ENCODE data around the gene DDX19B.
"Not testable (repeated sequence)": the region's sequence is repeated elsewhere in the genome, so short reads cannot be mapped to it uniquely, and the experiment has no call there.

DDX19B gene

GRCh38 chr16:70255574-70255973 lies 43.4 kb upstream of the DDX19B start:
- Histone ChIP-seq H3K4me3 (no peak overlapping the region), H3K27me3 (no peaks in the 10 kb centered on the region), H3K36me3 (peaks cover 87% of the 10 kb centered on the region), H4K20me1 (peaks cover 62% of the 10 kb centered on the region), H3K4me1 (no peaks in the 10 kb centered on the region), H3K9me3 (no peaks in the 10 kb centered on the region), H3K27ac (no peak overlapping the region), H3K4me2 (no peak overlapping the region), H3K9ac (no peak overlapping the region)
- TF ChIP-seq Cebpa-rat (IDR thresholded peaks at IDR 0.05): no peak

DNA sequence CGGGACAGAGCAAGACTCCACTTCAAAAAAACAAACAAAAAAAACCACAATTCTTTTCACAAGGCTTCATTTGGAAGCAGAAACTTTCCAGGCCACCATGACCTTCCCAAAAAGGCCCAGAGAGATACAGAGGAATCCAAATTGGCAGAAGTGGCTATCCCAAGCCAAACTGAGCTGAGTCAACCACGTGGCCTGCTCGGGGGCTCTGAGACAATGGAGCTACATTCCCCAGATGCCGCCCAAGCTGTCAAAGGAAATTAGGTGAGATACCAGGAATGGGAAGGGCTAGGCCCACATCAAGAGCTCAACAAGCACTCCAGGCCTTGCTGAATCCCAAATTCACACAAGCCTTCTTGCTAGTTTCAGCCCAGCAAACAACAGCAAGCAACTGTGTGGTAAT lies 41.6 kb upstream of the DDX19B start:
- Histone ChIP-seq H3K27me3 (no peaks in the 10 kb centered on the region), H3K4me2 (no peak overlapping the region), H3K4me3 (no peak overlapping the region), H3K4me1 (no peaks in the 10 kb centered on the region), H3K9me3 (no peaks in the 10 kb centered on the region), H4K20me1 (peaks cover 56% of the 10 kb centered on the region; the same call in 1 of the 2 replicates), H3K36me3 (peaks cover 100% of the 10 kb centered on the region), H3K27ac (no peak overlapping the region), H3K9ac (no peak overlapping the region)
- TF ChIP-seq Cebpa-rat (IDR thresholded peaks at IDR 0.05): no peak

GRCh38 chr16:70258065-70258464 lies 40.9 kb upstream of the DDX19B start:
- Histone ChIP-seq H3K4me1 (no peaks in the 10 kb centered on the region), H3K4me3 (no peak overlapping the region), H4K20me1 (peaks cover 51% of the 10 kb centered on the region; the same call in 1 of the 2 replicates), H3K27me3 (no peaks in the 10 kb centered on the region), H3K27ac (no peak overlapping the region), H3K9me3 (no peaks in the 10 kb centered on the region), H3K9ac (no peak overlapping the region), H3K36me3 (peaks cover 100% of the 10 kb centered on the region), H3K4me2 (no peak overlapping the region)
- no peak for TF ChIP-seq Cebpa-rat (IDR thresholded peaks at IDR 0.05)

- TF ChIP-seq Cebpa-rat (IDR thresholded peaks at IDR 0.05): no peak
- peaks cover 52% of the 10 kb centered on the region; the same call in 1 of the 2 replicates for H4K20me1 ChIP-seq
Measured at GRCh38 chr16:70258946-70259345, 40.0 kb upstream of the DDX19B start.

DNA sequence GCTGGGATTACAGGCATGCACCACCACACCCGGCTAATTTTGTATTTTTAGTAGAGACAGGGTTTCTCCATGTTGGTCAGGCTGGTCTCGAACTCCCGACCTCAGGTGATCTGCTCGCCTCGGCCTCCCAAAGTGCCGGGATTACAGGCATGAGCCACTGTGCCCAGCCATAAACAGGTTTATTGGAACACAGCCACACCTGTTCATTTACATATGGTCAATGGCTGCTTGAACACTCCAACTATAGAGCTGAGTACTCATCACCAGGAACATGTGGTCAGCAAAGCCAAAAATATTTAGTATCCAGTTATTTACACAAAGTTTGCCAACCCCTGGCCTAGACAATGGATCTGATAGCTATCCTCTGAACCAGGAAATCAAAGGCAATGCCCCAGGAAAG lies 39.1 kb upstream of the DDX19B start:
- H3K27me3 ChIP-seq, H3K4me1 ChIP-seq, H3K9ac ChIP-seq, H3K9me3 ChIP-seq, H3K4me3 ChIP-seq, H3K4me2 ChIP-seq, H3K27ac ChIP-seq: not testable (repeated sequence)
- Histone ChIP-seq H4K20me1 (peaks cover 47% of the 10 kb centered on the region; the same call in 1 of the 2 replicates), H3K36me3 (peaks cover 100% of the 10 kb centered on the region)

More at GRCh38 chr16:70258946-70259345, 40.0 kb upstream of the DDX19B start:
- no peak overlapping the region for H3K27ac ChIP-seq
- H3K27me3 ChIP-seq: no peaks in the 10 kb centered on the region
- no peak overlapping the region for H3K4me2 ChIP-seq
- no peak overlapping the region for H3K4me3 ChIP-seq
- no peak overlapping the region for H3K9ac ChIP-seq
- H3K4me1 ChIP-seq: no peaks in the 10 kb centered on the region
- no peaks in the 10 kb centered on the region for H3K9me3 ChIP-seq
- peaks cover 100% of the 10 kb centered on the region for H3K36me3 ChIP-seq

DNA sequence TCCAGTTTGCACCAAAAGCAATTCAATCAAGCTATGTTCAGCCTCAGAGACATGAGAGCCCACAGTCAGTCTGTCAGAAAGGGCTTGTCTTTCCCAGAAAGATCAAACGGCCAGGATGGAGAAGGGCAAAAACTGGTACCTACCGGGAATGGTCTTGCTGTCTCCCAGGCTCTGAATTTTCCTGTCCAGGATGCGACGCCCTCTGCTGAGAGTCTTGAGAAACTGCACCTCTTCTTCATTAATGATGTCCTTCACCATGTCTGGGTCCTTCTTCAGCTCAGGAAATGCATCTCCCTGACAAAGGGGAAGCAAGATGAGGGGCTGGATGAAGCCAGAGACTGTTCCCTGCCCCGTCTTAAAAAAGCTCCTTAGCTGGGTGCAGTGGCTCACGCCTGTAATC lies 31.5 kb upstream of the DDX19B start:
- H3K27ac ChIP-seq: no peak overlapping the region
- peaks cover 55% of the 10 kb centered on the region for H4K20me1 ChIP-seq
- H3K4me2 ChIP-seq: no peak overlapping the region
- H3K36me3 ChIP-seq: peaks cover 100% of the 10 kb centered on the region
- no peak for TF ChIP-seq Cebpa-rat (IDR thresholded peaks at IDR 0.05)
- H3K9ac ChIP-seq: no peak overlapping the region
- peaks cover 11% of the 10 kb centered on the region for H3K4me1 ChIP-seq
- H3K9me3 ChIP-seq: no peaks in the 10 kb centered on the region
- H3K27me3 ChIP-seq: no peaks in the 10 kb centered on the region
- no peak overlapping the region for H3K4me3 ChIP-seq

DNA sequence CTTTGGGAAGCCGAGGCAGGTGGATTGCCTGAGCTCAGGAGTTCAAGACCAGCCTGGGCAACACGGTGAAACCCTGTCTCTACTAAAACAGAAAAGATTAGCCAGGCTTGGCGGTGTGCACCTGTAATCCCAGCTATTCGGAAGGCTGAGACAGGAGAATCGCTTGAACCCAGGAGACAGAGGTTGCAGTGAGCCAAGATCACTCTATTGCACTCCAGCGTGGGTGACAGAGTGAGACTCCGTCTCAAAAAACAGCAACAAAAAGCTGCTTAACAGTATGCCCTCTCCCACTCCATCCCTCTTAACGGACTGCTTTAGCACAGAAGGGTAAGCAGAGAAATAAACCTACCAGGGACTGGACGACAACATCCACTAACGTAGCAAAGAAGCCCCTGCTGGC lies 31.1 kb upstream of the DDX19B start:
- not testable (repeated sequence) for H3K27ac ChIP-seq

GRCh38 chr16:70269471-70269870 lies 29.5 kb upstream of the DDX19B start:
- no peak overlapping the region for H3K9ac ChIP-seq
- peaks cover 11% of the 10 kb centered on the region for H3K4me1 ChIP-seq
- H3K27ac ChIP-seq: no peak overlapping the region
- no peaks in the 10 kb centered on the region for H3K9me3 ChIP-seq
- H3K27me3 ChIP-seq: no peaks in the 10 kb centered on the region
- no peak for TF ChIP-seq Cebpa-rat (IDR thresholded peaks at IDR 0.05)
- H3K4me3 ChIP-seq: no peak overlapping the region
- H4K20me1 ChIP-seq: peaks cover 63% of the 10 kb centered on the region
- no peak overlapping the region for H3K4me2 ChIP-seq
- peaks cover 100% of the 10 kb centered on the region for H3K36me3 ChIP-seq

More for the DNA sequence above, 31.1 kb upstream of the DDX19B start:
- H3K9ac ChIP-seq, H3K4me2 ChIP-seq, H3K4me3 ChIP-seq, H3K9me3 ChIP-seq, H3K27me3 ChIP-seq: not testable (repeated sequence)
- Histone ChIP-seq H3K4me1 (peaks cover 11% of the 10 kb centered on the region), H3K36me3 (peaks cover 100% of the 10 kb centered on the region), H4K20me1 (peaks cover 59% of the 10 kb centered on the region)

DNA sequence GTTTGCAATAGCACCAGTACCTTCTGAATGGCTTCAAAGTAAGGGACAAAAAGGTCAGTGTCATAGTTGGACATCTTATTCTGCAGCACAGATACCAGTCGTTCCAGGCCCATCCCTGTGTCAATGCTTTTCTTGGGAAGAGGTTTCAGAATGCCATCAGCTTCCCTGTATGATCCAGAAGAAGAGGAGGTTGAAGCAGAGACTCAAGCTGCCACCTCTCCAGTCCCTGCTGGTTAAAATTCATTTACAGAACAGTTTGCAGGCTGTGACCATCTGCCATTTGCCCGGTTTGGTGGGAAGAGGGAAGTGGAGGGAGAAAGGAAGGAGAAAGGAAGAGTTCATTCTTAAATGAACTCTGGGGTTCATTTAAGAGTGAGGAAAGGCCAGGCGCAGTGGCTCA lies 28.8 kb upstream of the DDX19B start:
- Histone ChIP-seq H3K9ac (no peak overlapping the region), H3K27ac (no peak overlapping the region), H3K4me2 (no peak overlapping the region), H3K36me3 (peaks cover 99% of the 10 kb centered on the region), H3K9me3 (no peaks in the 10 kb centered on the region), H3K27me3 (no peaks in the 10 kb centered on the region), H4K20me1 (peaks cover 61% of the 10 kb centered on the region), H3K4me3 (no peak overlapping the region), H3K4me1 (peaks cover 11% of the 10 kb centered on the region)
- no peak for TF ChIP-seq Cebpa-rat (IDR thresholded peaks at IDR 0.05)

- TF ChIP-seq Cebpa-rat (IDR thresholded peaks at IDR 0.05): no peak
- H3K9me3 ChIP-seq: no peaks in the 10 kb centered on the region
- H3K9ac ChIP-seq: no peak overlapping the region
- peaks cover 99% of the 10 kb centered on the region for H3K36me3 ChIP-seq
- peaks cover 11% of the 10 kb centered on the region for H3K4me1 ChIP-seq
- H3K4me3 ChIP-seq: no peak overlapping the region
- no peaks in the 10 kb centered on the region for H3K27me3 ChIP-seq
- H3K4me2 ChIP-seq: no peak overlapping the region
- no peak overlapping the region for H3K27ac ChIP-seq
- H4K20me1 ChIP-seq: peaks cover 67% of the 10 kb centered on the region
Measured at GRCh38 chr16:70271696-70272095, 27.3 kb upstream of the DDX19B start.

DNA sequence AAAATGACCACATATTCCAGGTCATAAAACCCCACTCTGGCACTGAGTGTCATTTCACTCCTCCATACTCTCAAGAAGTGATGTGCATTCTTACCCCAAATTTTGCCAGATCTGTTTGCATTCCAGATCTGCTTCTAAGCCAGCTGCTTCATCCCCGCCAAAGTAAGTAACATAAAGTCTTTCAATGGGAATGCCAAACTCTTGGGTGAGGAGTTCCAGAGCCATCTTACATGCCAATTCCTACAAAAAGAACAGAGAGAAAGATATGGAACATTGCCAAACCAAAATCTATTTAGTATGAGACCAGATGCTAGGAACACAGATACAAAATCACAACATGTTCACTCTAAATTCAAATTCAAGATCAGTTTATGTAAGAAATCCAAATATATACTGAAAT lies 22.6 kb upstream of the DDX19B start:
- H3K9me3 ChIP-seq: no peaks in the 10 kb centered on the region
- H3K36me3 ChIP-seq: peaks cover 99% of the 10 kb centered on the region
- no peak overlapping the region for H3K4me3 ChIP-seq
- TF ChIP-seq Cebpa-rat (IDR thresholded peaks at IDR 0.05): no peak
- H3K4me2 ChIP-seq: no peak overlapping the region
- no peak overlapping the region for H3K9ac ChIP-seq
- H3K27me3 ChIP-seq: no peaks in the 10 kb centered on the region
- no peaks in the 10 kb centered on the region for H3K4me1 ChIP-seq
- H4K20me1 ChIP-seq: peaks cover 78% of the 10 kb centered on the region
- H3K27ac ChIP-seq: no peak overlapping the region

DNA sequence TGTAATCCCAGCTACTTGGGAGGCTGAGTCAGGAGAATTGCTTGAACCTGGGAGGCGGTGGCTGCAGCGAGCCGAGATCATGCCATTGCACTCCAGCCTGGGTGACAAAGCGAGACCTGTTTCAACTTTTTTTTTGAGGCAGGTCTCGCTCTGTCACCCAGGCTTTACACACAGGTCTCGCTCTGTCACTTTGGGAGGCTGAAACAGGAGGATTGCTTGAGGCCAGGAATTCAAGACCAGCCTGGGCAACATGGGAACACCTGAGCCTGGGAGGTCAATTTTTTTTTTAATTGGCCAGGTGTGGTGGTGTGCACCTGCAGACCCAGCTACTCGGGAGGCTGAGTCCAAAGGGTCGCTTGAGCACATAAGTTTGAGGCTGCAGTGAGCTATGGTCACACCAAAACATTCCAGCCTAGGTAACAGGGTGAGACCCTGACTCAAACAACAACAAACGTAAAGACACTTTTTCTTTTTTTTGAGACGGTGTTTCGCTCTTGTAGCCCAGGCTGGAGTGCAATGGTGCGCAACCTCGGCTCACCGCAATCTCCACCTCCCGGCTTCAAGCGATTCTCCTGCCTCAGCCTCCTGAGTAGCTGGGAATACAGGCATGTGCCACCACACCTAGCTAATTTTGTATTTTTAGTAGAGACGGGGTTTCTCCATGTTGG lies 11.5 kb upstream of the DDX19B start:
- Histone ChIP-seq H3K9ac (peak overlapping the region; percentile 98), H4K20me1 (peaks cover 51% of the 10 kb centered on the region), H3K4me2 (peak overlapping the region; percentile 83), H3K36me3 (peaks cover 41% of the 10 kb centered on the region), H3K27ac (peak overlapping the region; percentile 97), H3K4me1 (peaks cover 21% of the 10 kb centered on the region), H3K4me3 (peak overlapping the region; percentile 79; the same call in 1 of the 2 replicates)
- H3K9me3 ChIP-seq, H3K27me3 ChIP-seq: not testable (repeated sequence)
